ENCODE data around the gene EFNA5. TPM values are rescaled to one million over a fixed set of nuclear protein-coding genes. Genes with fewer than 3 reads are reported as not detected.

Gene EFNA5
- total and polyA plus RNA-seq, 8 donors: 0.29 to 187 (median 3.1) TPM

GRCh38 chr5:107422494-107422893 lies 248.2 kb downstream of the EFNA5 start:
- WGBS, 5 donors: 69 to 84% (median 81%) methylated on average over 4 of the region's 4 CpGs
- Histone ChIP-seq H3K4me1 (peaks cover 0 to 7% (median 0%) of the 10 kb centered on the region in 4 donors), H3K27ac (no peak overlapping the region), H3K36me3 (peaks cover 0 to 5% (median 0%) of the 10 kb centered on the region in 4 donors), H3K27me3 (no peaks in the 10 kb centered on the region), H3K9me3 (no peaks in the 10 kb centered on the region), H3K4me3 (no peak overlapping the region)
- DNase-seq: no peak
- TF ChIP-seq, protein P1, sequence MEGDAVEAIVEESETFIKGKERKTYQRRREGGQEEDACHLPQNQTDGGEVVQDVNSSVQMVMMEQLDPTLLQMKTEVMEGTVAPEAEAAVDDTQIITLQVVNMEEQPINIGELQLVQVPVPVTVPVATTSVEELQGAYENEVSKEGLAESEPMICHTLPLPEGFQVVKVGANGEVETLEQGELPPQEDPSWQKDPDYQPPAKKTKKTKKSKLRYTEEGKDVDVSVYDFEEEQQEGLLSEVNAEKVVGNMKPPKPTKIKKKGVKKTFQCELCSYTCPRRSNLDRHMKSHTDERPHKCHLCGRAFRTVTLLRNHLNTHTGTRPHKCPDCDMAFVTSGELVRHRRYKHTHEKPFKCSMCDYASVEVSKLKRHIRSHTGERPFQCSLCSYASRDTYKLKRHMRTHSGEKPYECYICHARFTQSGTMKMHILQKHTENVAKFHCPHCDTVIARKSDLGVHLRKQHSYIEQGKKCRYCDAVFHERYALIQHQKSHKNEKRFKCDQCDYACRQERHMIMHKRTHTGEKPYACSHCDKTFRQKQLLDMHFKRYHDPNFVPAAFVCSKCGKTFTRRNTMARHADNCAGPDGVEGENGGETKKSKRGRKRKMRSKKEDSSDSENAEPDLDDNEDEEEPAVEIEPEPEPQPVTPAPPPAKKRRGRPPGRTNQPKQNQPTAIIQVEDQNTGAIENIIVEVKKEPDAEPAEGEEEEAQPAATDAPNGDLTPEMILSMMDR (IDR thresholded peaks at IDR 0.05): no peak
- TF ChIP-seq EP300 (IDR thresholded peaks at IDR 0.05) (no peak), POLR2A (IDR thresholded peaks at IDR 0.05) (no peak), POLR2AphosphoS5 (IDR thresholded peaks at IDR 0.05) (no peak)
- intact Hi-C loops (cut with DNase I; ENCODE audit: low total_unique reads): no loop called here

DNA sequence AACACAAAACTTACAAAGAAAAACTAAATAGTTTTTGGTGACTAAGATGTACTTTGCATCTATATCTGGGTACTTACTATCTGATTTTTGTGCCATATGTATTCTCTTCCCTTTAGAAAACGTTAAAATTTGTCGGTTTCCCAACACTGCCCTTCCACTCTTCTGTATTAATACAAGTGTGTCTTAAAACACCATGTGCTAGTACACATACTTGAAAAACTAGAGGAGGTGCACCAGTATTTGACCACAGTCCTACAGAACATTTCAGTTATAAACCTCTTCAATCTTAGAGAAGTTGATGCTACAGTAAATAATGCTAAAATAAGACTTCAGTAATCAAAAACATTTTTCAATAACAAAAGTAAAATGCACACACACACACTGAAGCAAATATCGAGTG lies 251.2 kb downstream of the EFNA5 start:
- intact Hi-C loops (cut with DNase I; ENCODE audit: low total_unique reads): no loop called here
- TF ChIP-seq POLR2A (IDR thresholded peaks at IDR 0.05) (no peak), EP300 (IDR thresholded peaks at IDR 0.05) (no peak), POLR2AphosphoS5 (IDR thresholded peaks at IDR 0.05) (no peak)
- TF ChIP-seq, protein P1 (IDR thresholded peaks at IDR 0.05): no peak
- no peak overlapping the region for H3K4me3 ChIP-seq
- no peaks in the 10 kb centered on the region for H3K27me3 ChIP-seq
- no peak overlapping the region for H3K27ac ChIP-seq
- peaks cover 0 to 4% (median 0%) of the 10 kb centered on the region in 4 donors for H3K4me1 ChIP-seq
- H3K9me3 ChIP-seq: no peaks in the 10 kb centered on the region
- no peaks in the 10 kb centered on the region for H3K36me3 ChIP-seq
- DNase-seq: no peak
- 54 to 94% (median 87%) methylated on average over 3 of the region's 3 CpGs for WGBS, 5 donors

GRCh38 chr5:107418902-107419301 lies 251.8 kb downstream of the EFNA5 start:
- WGBS, 5 donors: 86 to 94% (median 91%) methylated on average over 2 of the region's 2 CpGs
- no peak overlapping the region for H3K27ac ChIP-seq
- H3K4me1 ChIP-seq: peaks cover 0 to 4% (median 0%) of the 10 kb centered on the region in 4 donors
- no peak for DNase-seq
- no peaks in the 10 kb centered on the region for H3K36me3 ChIP-seq
- TF ChIP-seq POLR2AphosphoS5 (IDR thresholded peaks at IDR 0.05) (no peak), EP300 (IDR thresholded peaks at IDR 0.05) (no peak)
- TF ChIP-seq, protein P1 (IDR thresholded peaks at IDR 0.05): no peak
- no peaks in the 10 kb centered on the region for H3K9me3 ChIP-seq
- intact Hi-C loops (cut with DNase I; ENCODE audit: low total_unique reads): no loop called here
- no peak overlapping the region for H3K4me3 ChIP-seq
- no peaks in the 10 kb centered on the region for H3K27me3 ChIP-seq

DNA sequence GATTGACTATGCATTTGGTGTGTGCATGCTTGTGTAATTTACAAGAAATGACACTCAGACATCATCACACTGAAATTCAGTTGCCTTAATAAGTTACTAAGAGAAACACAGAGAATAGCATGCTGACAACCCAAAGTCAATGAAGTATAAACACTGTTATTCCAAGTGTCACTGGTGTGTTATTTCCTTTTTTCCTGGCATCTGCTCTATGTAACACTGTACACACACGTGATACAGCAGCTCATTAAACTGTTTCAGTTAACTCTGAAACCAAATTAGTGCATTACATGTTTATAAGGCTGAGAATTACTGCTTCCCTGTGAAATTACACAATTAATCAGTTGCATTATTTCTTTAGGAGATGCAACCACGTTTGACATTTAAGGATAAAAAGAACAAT lies 252.7 kb downstream of the EFNA5 start:
- peak in 1 of 2 donors; percentile 28 for DNase-seq
- H3K4me3 ChIP-seq: no peak overlapping the region
- no peaks in the 10 kb centered on the region for H3K27me3 ChIP-seq
- 32 to 49% (median 43%) methylated on average over 2 of the region's 2 CpGs for WGBS, 5 donors
- H3K9me3 ChIP-seq: no peaks in the 10 kb centered on the region
- intact Hi-C loops (cut with DNase I; ENCODE audit: low total_unique reads): no loop called here
- H3K4me1 ChIP-seq: peaks cover 0 to 4% (median 0%) of the 10 kb centered on the region in 4 donors
- H3K27ac ChIP-seq: no peak overlapping the region
- no peaks in the 10 kb centered on the region for H3K36me3 ChIP-seq
- TF ChIP-seq, protein P1 (IDR thresholded peaks at IDR 0.05): no peak
- TF ChIP-seq POLR2A (IDR thresholded peaks at IDR 0.05): no peak
- no peak for TF ChIP-seq POLR2AphosphoS5 (IDR thresholded peaks at IDR 0.05)
- no peak for TF ChIP-seq EP300 (IDR thresholded peaks at IDR 0.05)
